Fibroblast of the aortic adventitia (primary cell): ENCODE results near the gene PLCL2. TPM values are rescaled to one million over a fixed set of nuclear protein-coding genes. Genes with fewer than 3 reads are reported as not detected.

Experiments used
- DNase-seq: peaks from one replicate; pipeline ENCODE4 v3.0.0-alpha.2; 2010; ENCODE audit warnings: low read depth
- H3K4me3 ChIP-seq: 2 replicates; pipeline ENCODE4 v1.5.1; 2011; ENCODE audit warnings: low read depth, mild to moderate bottlenecking, control low read depth, low read length, moderate library complexity
- total RNA-seq: library from RNA; depleted of rRNA; stranded (reverse); fragments of >200 nt; gene quantifications from 2 replicates; pipeline ENCODE4 v1.2.3, GENCODE V29; 2012; ENCODE audit warnings: low replicate concordance
- TF ChIP-seq, protein P1 (sequence below): IDR thresholded peaks from 2 replicates; pipeline ENCODE4 v1.5.1; 2011; ENCODE audit warnings: mild to moderate bottlenecking, low read length, control low read depth, inconsistent platforms; ENCODE audit not compliant: insufficient read depth

The PLCL2 gene
- total RNA-seq, 1 donor = 11.6 TPM

DNA sequence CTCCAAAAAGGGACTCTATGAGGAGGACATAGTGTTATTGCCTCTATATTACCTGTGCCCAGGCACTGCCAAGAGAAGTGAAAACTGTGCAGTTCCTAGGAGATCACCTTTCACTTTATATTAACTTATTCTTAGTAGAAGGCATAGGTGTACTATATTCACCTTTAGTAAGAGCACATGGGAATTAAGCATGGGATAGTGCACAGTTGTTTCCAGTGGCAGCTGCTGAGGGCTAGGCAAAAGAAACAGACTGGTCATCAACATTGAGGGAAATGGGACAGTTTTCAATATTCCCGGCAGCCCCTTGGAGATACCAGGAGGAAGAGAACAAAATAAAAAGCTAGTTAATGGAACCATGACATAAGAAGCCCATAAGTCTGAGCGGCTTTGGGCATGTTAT lies 100.9 kb downstream of the PLCL2 start:
- DNase-seq = no peak
- TF ChIP-seq, protein P1, sequence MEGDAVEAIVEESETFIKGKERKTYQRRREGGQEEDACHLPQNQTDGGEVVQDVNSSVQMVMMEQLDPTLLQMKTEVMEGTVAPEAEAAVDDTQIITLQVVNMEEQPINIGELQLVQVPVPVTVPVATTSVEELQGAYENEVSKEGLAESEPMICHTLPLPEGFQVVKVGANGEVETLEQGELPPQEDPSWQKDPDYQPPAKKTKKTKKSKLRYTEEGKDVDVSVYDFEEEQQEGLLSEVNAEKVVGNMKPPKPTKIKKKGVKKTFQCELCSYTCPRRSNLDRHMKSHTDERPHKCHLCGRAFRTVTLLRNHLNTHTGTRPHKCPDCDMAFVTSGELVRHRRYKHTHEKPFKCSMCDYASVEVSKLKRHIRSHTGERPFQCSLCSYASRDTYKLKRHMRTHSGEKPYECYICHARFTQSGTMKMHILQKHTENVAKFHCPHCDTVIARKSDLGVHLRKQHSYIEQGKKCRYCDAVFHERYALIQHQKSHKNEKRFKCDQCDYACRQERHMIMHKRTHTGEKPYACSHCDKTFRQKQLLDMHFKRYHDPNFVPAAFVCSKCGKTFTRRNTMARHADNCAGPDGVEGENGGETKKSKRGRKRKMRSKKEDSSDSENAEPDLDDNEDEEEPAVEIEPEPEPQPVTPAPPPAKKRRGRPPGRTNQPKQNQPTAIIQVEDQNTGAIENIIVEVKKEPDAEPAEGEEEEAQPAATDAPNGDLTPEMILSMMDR = no peak
- H3K4me3 ChIP-seq = no peak overlapping the region

GRCh38 chr3:16987141-16987540 lies 102.4 kb downstream of the PLCL2 start:
- no peak for DNase-seq
- TF ChIP-seq, protein P1 = no peak
- H3K4me3 ChIP-seq = no peak overlapping the region

- no peak overlapping the region for H3K4me3 ChIP-seq
- no peak for DNase-seq
- TF ChIP-seq, protein P1 = no peak
These were observed 105.4 kb downstream of the PLCL2 start for GRCh38 chr3:16990163-16990562.

GRCh38 chr3:16992198-16992597 lies 107.4 kb downstream of the PLCL2 start:
- TF ChIP-seq, protein P1 = no peak
- no peak for DNase-seq
- no peak overlapping the region for H3K4me3 ChIP-seq

GRCh38 chr3:16993227-16993626 lies 108.5 kb downstream of the PLCL2 start:
- TF ChIP-seq, protein P1 = no peak
- peak; percentile 51 for DNase-seq
- H3K4me3 ChIP-seq = no peak overlapping the region

DNA sequence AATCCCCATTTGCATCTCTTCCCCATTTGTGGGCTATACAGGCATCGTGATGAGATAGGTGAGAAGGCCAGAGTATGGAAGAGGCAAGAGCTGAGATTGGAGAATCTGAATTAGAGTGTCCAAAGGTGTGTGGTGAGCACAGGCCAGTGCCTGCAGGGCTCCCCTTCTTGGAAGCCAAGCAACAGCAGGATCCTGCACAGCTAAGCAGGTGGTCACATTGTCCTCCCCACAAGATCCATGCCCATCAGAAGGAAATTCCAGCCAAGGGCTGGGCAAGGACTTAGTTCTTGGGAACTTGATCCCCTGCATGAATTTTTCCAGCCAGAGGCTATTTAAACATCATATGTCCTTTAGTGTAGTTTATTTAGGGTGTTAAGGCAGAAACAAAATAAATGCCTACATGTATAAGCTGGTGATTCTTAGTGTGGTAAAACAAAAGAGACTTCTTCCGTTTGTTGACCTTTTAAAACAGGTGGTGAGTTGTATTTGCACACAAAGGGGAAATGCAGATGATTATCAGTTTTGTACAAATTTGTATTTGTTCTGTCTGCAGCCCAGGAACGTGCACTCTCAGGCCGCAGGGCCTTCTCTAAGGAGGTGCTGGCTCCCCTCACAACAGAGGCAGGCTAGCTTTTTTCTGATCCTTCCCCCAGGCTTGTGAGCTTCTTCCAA lies 110.2 kb downstream of the PLCL2 start:
- TF ChIP-seq, protein P1 = no peak
- H3K4me3 ChIP-seq = no peak overlapping the region
- no peak for DNase-seq

GRCh38 chr3:16995601-16996000 lies 110.8 kb downstream of the PLCL2 start:
- no peak overlapping the region for H3K4me3 ChIP-seq
- TF ChIP-seq, protein P1 = no peak
- no peak for DNase-seq
